GM12865 (cell line): ENCODE data around the gene MYH11.

Experiments
- DNase-seq: peaks from one replicate; pipeline ENCODE4 v3.0.0; 2010; ENCODE audit warnings: low read depth
- H3K4me3 ChIP-seq: 2 replicates; pipeline ENCODE4 v1.5.1; 2011; ENCODE audit warnings: mild to moderate bottlenecking, low read depth, low read length, control low read depth
- TF ChIP-seq, protein P1 (sequence below): IDR thresholded peaks from 2 replicates; pipeline ENCODE4 v1.5.1; 2011; ENCODE audit warnings: low read length, control low read depth, low read depth, inconsistent platforms; ENCODE audit not compliant: insufficient read depth; ENCODE audit errors: missing control alignments

The MYH11 gene

GRCh38 chr16:15887283-15887682 lies 30.5 kb upstream of the MYH11 start:
- no peak for DNase-seq
- TF ChIP-seq, protein P1, sequence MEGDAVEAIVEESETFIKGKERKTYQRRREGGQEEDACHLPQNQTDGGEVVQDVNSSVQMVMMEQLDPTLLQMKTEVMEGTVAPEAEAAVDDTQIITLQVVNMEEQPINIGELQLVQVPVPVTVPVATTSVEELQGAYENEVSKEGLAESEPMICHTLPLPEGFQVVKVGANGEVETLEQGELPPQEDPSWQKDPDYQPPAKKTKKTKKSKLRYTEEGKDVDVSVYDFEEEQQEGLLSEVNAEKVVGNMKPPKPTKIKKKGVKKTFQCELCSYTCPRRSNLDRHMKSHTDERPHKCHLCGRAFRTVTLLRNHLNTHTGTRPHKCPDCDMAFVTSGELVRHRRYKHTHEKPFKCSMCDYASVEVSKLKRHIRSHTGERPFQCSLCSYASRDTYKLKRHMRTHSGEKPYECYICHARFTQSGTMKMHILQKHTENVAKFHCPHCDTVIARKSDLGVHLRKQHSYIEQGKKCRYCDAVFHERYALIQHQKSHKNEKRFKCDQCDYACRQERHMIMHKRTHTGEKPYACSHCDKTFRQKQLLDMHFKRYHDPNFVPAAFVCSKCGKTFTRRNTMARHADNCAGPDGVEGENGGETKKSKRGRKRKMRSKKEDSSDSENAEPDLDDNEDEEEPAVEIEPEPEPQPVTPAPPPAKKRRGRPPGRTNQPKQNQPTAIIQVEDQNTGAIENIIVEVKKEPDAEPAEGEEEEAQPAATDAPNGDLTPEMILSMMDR: no peak
- peak overlapping the region; percentile 98 for H3K4me3 ChIP-seq

- DNase-seq: no peak
- TF ChIP-seq, protein P1: no peak
- H3K4me3 ChIP-seq: no peak overlapping the region
Observed at GRCh38 chr16:15886078-15886477, 29.2 kb upstream of the MYH11 start.

DNA sequence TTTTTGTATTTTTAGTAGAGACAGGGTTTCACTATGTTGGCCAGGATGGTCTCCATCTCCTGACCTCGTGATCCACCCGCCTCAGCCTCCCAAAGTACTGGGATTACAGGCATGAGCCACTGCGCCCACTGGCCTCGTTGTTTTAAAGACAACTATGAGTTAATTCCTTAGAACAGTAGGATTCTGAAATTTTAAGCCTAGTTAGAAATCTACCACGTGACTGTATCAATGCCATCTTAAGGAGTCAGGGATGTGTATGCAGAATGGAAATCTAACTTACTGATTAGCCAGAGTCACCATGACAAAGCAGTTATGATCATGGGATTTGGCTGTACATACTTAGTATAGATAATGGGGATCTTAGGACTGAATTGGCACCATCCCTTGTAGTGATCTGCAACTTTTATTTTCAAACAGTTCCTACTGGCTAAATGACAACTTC lies 28.8 kb upstream of the MYH11 start:
- H3K4me3 ChIP-seq: no peak overlapping the region
- no peak for DNase-seq
- TF ChIP-seq, protein P1: no peak

GRCh38 chr16:15882563-15882962 lies 25.7 kb upstream of the MYH11 start:
- TF ChIP-seq, protein P1: no peak
- no peak for DNase-seq
- no peak overlapping the region for H3K4me3 ChIP-seq

GRCh38 chr16:15881794-15882379 lies 25.1 kb upstream of the MYH11 start:
- TF ChIP-seq, protein P1: no peak

DNA sequence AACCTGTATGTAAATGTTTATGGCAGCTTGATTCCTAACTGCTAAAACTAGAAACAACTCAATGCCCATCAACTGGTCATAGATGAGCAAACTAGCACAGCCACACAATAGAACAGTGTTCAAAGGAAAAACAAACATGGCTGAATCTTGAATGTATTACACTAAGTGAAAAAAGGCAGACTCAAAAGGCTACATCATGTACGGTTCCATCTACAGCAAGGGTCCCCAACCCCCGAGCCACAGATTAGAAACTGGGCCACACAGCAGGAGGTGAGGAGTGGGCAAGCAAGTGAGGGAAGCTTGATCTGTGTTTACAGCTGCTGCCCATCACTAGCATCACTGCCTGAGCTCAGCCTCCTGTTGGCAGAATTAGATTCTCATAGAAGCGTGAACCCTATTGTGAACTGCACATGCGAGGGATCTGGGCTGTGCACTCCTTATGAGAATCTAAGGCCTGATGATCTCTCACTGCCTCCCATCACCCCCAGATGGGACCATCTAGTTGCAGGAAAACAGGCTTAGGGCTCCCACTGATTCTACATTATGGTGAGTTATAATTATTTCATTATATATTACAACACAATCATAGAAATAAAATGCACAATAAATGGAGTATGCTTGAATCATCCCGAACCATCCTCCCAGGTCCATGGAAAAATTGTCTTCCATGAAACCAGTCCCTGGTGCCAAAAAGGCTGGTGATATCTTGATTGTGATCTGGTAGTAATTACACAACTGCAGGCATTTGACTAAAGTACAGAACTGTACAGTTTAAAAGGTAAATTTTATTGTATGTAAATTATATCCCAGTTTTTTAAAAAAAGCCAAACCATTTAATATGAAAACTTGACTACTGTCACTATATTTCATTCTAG lies 23.8 kb upstream of the MYH11 start:
- DNase-seq: no peak
- TF ChIP-seq, protein P1: no peak

More at GRCh38 chr16:15881794-15882379, 25.1 kb upstream of the MYH11 start:
- no peak for DNase-seq
- no peak overlapping the region for H3K4me3 ChIP-seq

More for the DNA sequence above, 23.8 kb upstream of the MYH11 start:
- no peak overlapping the region for H3K4me3 ChIP-seq
